Tibial nerve (tissue), 3 donors: ENCODE data around the gene PTOV1.

Experiments used
- POLR2A ChIP-seq, 2 donors: fragments of 450-650 bp; IDR thresholded peaks; one replicate each; pipeline ENCODE4 v1.6.1; 2017; ENCODE audit warnings: antibody characterized with exemption in 2 of 2, mild to moderate bottlenecking in 2 of 2, moderate library complexity in 2 of 2
- TF ChIP-seq, protein P1 (sequence below), 5 experiments: fragments of 200-600 bp in 3 of 5; fragments of 450-650 bp in 2 of 5; sonication (generic) in 3 of 5; IDR thresholded peaks; one replicate each; pipeline ENCODE4 v1.5.1; 2016 to 2019; ENCODE audit warnings: antibody characterized with exemption in 5 of 5, mild to moderate bottlenecking in 3 of 5, moderate library complexity in 2 of 5

DNA sequence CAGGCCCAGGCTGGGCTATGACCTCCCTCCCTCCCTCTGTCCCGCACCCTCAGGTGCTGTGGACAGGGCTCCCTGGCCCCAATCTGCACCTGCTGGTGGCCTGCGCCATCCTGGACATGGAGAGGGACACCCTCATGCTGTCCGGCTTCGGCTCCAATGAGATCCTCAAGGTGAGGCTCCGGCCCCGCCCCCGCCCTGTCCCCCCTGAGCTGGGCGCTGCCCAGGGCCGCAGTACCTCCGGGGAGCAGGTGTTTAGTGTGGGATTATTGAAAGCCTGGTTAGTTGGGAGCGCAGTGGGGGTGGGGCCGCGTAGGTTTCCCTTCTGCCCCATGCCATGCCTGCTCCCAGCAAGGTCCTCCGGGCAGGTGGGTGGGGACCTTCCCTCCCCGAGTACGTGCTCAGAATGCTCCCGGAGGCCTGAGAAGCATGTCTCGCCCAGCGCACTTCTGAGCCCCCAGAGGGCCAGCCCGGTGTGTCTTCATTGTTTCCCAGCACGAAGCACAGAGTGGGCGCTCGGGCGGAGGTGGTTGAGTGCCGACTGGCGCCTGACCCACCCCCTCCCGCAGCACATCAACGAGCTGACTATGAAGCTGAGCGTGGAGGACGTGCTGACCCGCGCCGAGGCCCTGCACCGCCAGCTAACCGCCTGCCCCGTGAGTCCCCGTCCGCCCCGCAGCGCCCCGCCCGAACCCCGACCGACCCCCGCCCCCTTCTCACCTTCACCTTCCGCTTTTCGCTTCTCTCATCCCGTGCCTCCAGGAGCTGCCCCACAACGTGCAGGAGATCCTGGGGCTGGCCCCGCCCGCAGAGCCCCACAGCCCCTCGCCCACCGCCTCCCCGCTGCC lies 36.9 kb downstream of the PTOV1 start:
- TF ChIP-seq, protein P1, sequence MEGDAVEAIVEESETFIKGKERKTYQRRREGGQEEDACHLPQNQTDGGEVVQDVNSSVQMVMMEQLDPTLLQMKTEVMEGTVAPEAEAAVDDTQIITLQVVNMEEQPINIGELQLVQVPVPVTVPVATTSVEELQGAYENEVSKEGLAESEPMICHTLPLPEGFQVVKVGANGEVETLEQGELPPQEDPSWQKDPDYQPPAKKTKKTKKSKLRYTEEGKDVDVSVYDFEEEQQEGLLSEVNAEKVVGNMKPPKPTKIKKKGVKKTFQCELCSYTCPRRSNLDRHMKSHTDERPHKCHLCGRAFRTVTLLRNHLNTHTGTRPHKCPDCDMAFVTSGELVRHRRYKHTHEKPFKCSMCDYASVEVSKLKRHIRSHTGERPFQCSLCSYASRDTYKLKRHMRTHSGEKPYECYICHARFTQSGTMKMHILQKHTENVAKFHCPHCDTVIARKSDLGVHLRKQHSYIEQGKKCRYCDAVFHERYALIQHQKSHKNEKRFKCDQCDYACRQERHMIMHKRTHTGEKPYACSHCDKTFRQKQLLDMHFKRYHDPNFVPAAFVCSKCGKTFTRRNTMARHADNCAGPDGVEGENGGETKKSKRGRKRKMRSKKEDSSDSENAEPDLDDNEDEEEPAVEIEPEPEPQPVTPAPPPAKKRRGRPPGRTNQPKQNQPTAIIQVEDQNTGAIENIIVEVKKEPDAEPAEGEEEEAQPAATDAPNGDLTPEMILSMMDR (IDR thresholded peaks at IDR 0.05): no peak
- no peak for TF ChIP-seq POLR2A (IDR thresholded peaks at IDR 0.05)
